Testis (tissue), 3 donors: ENCODE measurements around the gene AHDC1. TPM values are rescaled to one million over a fixed set of nuclear protein-coding genes. Genes with fewer than 3 reads are reported as not detected.

Experiments used
- DNase-seq: peaks from one replicate; pipeline ENCODE4 v3.0.0-alpha.2; 2019
- H3K27ac ChIP-seq, 2 donors: fragments of 200-600 bp; sonication (generic); one replicate each; pipeline ENCODE4 v1.5.1; 2019
- H3K27me3 ChIP-seq: fragments of 200-600 bp; sonication (generic); one replicate; pipeline ENCODE4 v1.5.1; 2019
- H3K36me3 ChIP-seq: fragments of 200-600 bp; sonication (generic); one replicate; pipeline ENCODE4 v1.5.1; 2017; ENCODE audit warnings: low read depth; ENCODE audit errors: missing control alignments
- H3K4me1 ChIP-seq: fragments of 200-600 bp; sonication (generic); one replicate; pipeline ENCODE4 v1.5.1; 2019
- H3K4me3 ChIP-seq, 2 donors: fragments of 200-600 bp; sonication (generic); one replicate each; pipeline ENCODE4 v1.5.1; 2017 to 2019
- H3K9me3 ChIP-seq: fragments of 200-600 bp; sonication (generic); one replicate; pipeline ENCODE4 v1.5.1; 2017
- POLR2A ChIP-seq: fragments of 450-650 bp; IDR thresholded peaks from one replicate; pipeline ENCODE4 v1.6.1; 2017; ENCODE audit warnings: antibody characterized with exemption, mild to moderate bottlenecking, moderate library complexity
- WGBS, 2 donors: methylation state at CpG; one replicate each; pipeline ENCODE4 v1.1.5; 2018; 5-methylcytosine and 5-hydroxymethylcytosine counted together
- intact Hi-C: fragments of 100-400 bp; cut with DNase I; formaldehyde crosslinking; loops from one replicate; pipeline ENCODE4 v1.15.1; 2023; ENCODE audit warnings: low total_unique reads
- polyA plus RNA-seq: library from polyadenylated mRNA; stranded (reverse); fragments of 350-450 nt; fragmentation: Illumina TruSeq; extraction: RNeasy Lipid Tissue Mini Kit (QIAGEN cat#74804); gene quantifications from one replicate; pipeline ENCODE4 v1.2.3, GENCODE V29; 2014; ENCODE audit warnings: low read depth, low replicate concordance; ENCODE audit not compliant: insufficient read depth
- total RNA-seq, 2 donors: library from RNA; depleted of rRNA; stranded (reverse); fragments of >200 nt; gene quantifications; one replicate each; pipeline ENCODE4 v1.2.3, GENCODE V29; 2016
- TF ChIP-seq, protein P1 (sequence below), 3 experiments: fragments of 450-650 bp in 2 of 3; fragments of 200-600 bp in 1 of 3; sonication (generic) in 1 of 3; IDR thresholded peaks; one replicate each; pipeline ENCODE4 v1.5.1; 2016 to 2019; ENCODE audit warnings: antibody characterized with exemption in 3 of 3, mild to moderate bottlenecking in 2 of 3, moderate library complexity in 1 of 3

AHDC1 gene
- total and polyA plus RNA-seq, 3 donors from 2014 or later: 32.5 to 86.8 (median 73.7) TPM

DNA sequence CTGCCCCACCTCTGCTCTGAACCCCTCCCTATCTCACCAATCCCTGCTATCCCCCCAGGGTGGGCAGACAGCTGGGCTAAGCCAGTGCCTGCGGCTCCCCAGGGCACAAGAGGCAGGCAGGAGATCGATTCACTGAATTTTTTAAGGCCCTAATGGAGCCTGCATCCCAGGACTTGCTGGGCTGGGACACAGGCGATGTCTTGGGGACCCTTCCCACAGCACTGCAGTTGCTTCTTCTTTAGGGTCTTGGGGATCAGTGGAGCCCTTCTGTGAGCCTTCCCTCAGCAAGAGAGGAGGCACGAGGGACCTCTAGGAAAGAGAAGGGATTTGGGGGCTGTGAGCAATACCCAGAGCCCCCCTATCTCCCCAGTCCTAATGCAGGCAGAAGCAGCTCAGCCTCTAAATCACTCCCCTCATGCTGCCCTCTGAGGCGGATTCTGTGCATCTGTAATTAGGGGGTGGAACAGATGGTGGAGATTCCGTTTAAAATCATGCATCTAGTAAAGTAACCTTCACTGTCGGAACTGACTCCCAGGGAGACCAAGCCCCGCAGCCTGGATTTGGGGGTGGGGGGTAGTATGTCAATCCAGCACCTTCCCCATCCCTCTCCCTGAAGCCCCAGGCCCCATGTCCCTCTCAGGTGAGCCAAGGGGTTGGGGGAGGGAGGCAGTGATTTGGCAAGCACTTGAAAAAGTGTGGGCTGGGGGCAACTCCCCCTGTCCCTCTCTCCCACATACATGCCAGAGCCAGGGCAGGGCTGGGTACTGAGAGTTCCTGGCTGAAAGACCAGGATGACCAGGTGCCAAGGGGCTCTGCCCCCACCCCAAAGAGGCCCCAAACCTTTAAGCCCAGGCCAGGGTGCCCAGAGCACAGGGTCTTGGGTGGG is 10.0 kb downstream of the AHDC1 start:
- Histone ChIP-seq H3K27ac (peak overlapping the region in 1 of 2 donors; percentile 71), H3K36me3 (no peaks in the 10 kb centered on the region), H3K4me3 (no peak overlapping the region), H3K27me3 (no peaks in the 10 kb centered on the region), H3K4me1 (peaks cover 96% of the 10 kb centered on the region), H3K9me3 (no peaks in the 10 kb centered on the region)
- 56 to 69% methylated on average over 8 of the region's 8 CpGs for WGBS, 2 donors
- intact Hi-C loops: no loop called here
- DNase-seq: no peak
- TF ChIP-seq, protein P1, sequence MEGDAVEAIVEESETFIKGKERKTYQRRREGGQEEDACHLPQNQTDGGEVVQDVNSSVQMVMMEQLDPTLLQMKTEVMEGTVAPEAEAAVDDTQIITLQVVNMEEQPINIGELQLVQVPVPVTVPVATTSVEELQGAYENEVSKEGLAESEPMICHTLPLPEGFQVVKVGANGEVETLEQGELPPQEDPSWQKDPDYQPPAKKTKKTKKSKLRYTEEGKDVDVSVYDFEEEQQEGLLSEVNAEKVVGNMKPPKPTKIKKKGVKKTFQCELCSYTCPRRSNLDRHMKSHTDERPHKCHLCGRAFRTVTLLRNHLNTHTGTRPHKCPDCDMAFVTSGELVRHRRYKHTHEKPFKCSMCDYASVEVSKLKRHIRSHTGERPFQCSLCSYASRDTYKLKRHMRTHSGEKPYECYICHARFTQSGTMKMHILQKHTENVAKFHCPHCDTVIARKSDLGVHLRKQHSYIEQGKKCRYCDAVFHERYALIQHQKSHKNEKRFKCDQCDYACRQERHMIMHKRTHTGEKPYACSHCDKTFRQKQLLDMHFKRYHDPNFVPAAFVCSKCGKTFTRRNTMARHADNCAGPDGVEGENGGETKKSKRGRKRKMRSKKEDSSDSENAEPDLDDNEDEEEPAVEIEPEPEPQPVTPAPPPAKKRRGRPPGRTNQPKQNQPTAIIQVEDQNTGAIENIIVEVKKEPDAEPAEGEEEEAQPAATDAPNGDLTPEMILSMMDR (IDR thresholded peaks at IDR 0.05): no peak
- TF ChIP-seq POLR2A: no peak

DNA sequence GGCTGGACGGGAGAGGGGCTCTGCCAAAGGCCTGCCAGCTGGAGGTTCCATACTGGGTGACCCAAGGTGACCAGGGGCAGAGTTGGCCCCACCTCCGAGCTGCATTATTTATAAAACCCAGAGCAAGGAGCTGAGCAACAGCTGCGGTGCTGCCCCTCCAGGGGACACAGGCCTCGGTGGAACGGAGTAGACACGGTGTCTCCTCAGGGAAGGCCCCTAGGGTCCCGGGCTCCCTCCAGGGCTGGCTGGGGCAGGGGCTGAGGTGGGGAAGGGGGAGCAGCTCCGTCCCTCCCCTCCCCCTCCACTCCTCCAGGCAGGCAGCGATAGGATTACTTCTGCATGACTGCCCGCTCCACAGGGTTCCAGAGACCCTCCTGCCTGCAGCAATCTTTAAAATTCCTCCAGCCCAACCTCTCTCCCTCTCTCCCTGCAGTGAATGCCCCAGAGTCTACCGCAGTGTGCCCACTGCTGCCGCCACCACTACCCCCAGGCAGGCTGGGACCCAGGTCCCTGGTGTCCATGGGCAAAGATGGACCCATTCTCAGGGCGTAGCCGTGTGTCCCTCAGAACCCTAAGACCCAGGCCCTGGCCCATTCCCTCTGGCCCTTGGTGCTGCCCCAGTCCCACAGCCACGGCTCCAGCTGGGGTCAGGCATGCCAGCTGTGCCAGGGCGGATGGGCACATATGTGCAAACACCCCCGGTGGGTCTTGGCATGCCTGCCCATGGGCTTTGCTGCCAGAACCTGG is 10.8 kb downstream of the AHDC1 start:
- no peak for DNase-seq
- intact Hi-C loops: no loop called here
- WGBS, 2 donors: 52 to 68% methylated on average over 5 to 16 of the region's 17 CpGs
- peaks cover 96% of the 10 kb centered on the region for H3K4me1 ChIP-seq
- H3K36me3 ChIP-seq: no peaks in the 10 kb centered on the region
- H3K9me3 ChIP-seq: no peaks in the 10 kb centered on the region
- peak overlapping the region; percentile 59 to 71 for H3K27ac ChIP-seq
- no peaks in the 10 kb centered on the region for H3K27me3 ChIP-seq
- no peak overlapping the region for H3K4me3 ChIP-seq
- TF ChIP-seq POLR2A: no peak
- TF ChIP-seq, protein P1 (IDR thresholded peaks at IDR 0.05): no peak

DNA sequence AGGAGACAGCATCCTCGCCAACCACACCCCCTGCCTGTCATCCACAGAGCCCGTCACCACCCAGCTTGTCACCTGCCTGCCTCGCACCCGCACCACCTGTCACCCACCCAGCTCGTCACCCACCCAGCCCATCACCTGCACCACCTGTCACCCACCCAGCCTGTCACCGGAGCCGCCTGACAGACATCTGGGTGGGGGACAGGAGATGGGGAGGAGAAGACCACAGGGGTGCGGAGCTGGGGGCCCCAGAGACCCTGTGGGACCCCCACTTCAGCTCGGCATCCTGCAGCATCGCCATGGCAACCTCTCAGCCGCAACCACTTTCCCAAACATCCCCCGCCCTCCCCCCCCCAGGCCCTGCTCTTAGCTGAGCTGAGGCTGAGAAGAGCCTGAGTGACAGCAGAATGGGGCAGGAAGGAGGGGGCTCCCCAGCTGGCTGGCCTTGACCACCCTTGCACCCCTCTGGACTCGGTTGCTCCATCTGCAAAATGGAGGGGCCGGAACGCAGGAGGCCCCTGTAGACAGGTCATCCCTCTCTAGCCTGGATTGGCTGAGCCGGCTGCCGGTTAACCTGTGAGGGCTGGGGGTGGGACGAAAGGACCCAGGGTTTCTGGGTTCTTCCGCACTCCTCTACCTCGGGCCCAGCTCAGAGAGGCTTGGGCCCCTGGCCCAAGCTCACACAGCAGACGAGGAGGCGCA is 11.6 kb downstream of the AHDC1 start:
- H3K36me3 ChIP-seq: no peaks in the 10 kb centered on the region
- no peak overlapping the region for H3K4me3 ChIP-seq
- peaks cover 94% of the 10 kb centered on the region for H3K4me1 ChIP-seq
- no peaks in the 10 kb centered on the region for H3K27me3 ChIP-seq
- intact Hi-C loops: no loop called here
- no peak for DNase-seq
- no peaks in the 10 kb centered on the region for H3K9me3 ChIP-seq
- WGBS, 2 donors: 61 to 78% methylated on average over 3 to 22 of the region's 22 CpGs
- H3K27ac ChIP-seq: peak overlapping the region; percentile 59 to 71
- TF ChIP-seq POLR2A: no peak
- TF ChIP-seq, protein P1 (IDR thresholded peaks at IDR 0.05): no peak

DNA sequence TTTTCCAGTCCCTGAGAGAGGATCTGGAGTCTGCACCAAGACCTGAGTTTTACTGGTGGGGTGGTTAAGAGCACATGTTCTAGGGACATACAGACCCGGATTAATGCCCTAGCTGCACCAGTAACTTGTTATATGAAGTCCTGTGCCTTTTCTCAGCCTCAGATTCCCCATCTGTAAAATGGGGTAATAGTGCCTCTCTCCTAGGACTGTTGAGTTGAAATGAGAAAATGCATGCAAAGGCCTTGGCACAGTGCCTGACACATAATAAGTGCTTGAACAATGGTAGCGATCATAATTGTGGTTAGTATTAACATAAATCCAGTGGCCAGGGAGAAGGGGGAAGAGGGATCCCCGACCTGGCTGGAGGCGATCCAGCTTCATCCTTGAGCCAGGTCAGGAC is 12.3 kb downstream of the AHDC1 start:
- intact Hi-C loops: no loop called here
- WGBS, 2 donors: 52 to 54% methylated on average over 4 of the region's 4 CpGs
- H3K27me3 ChIP-seq: no peaks in the 10 kb centered on the region
- no peaks in the 10 kb centered on the region for H3K9me3 ChIP-seq
- TF ChIP-seq POLR2A: no peak
- TF ChIP-seq, protein P1 (IDR thresholded peaks at IDR 0.05): no peak
- DNase-seq: no peak
- H3K4me3 ChIP-seq: no peak overlapping the region
- H3K36me3 ChIP-seq: no peaks in the 10 kb centered on the region
- H3K27ac ChIP-seq: peak overlapping the region in 1 of 2 donors; percentile 8
- H3K4me1 ChIP-seq: peaks cover 92% of the 10 kb centered on the region
